GM12878 (cell line): ENCODE results near the gene LCN12. TPM values are rescaled to one million over a fixed set of nuclear protein-coding genes. Genes with fewer than 3 reads are reported as not detected.

Experiments
- ATAC-seq: fragments of 200-7000 bp; cut with Tn5 transposase; 3 replicates; pipeline ENCODE4 v1.9.1; 2020; ENCODE audit warnings: mild to moderate bottlenecking, moderate library complexity
- BruUV-seq: library from RNA; stranded (reverse); fragments of 400-500 nt; replicated peaks from 2 replicates; lab custom pipeline; 2021; lab: Mats Ljungman, UMichigan
- CTCF ChIA-PET: fragments of 300-600 bp; sonication (Branson Sonifier 250); formaldehyde crosslinking; extraction: SDS; loops from one replicate; lab custom pipeline; 2021; ENCODE audit warnings: inconsistent platforms; lab: Yijun Ruan, JAX
- POLR2A ChIA-PET: fragments of 350-600 bp; formaldehyde crosslinking; extraction: SDS; loops from one replicate; lab custom pipeline; 2021; ENCODE audit warnings: inconsistent platforms; lab: Charles Lee
- RAD21 ChIA-PET: fragments of 300-600 bp; sonication (Branson Sonifier 250); formaldehyde crosslinking; loops from one replicate; lab custom pipeline; 2023; ENCODE audit warnings: antibody characterized with exemption; ENCODE audit not compliant: unreplicated experiment; lab: Charles Lee
- SMC1A ChIA-PET: fragments of 300-600 bp; sonication (Branson Sonifier 250); formaldehyde crosslinking; loops from one replicate; lab custom pipeline; 2023; ENCODE audit not compliant: unreplicated experiment, uncharacterized antibody; lab: Charles Lee
- DNase-seq: peaks from one replicate; pipeline ENCODE4 v3.0.0-alpha.2; 2011; ENCODE audit warnings: low read depth, low spot score
- FAIRE-seq: peaks from 3 replicates; lab custom pipeline; 2011; peaks lifted over from hg19 to GRCh38; lab: Jason Lieb, UNC
- H2AFZ ChIP-seq: 2 replicates; pipeline ENCODE4 v1.6.0; 2011; ENCODE audit warnings: low read depth, low read length, control low read depth; ENCODE audit not compliant: control insufficient read depth
- H3K27ac ChIP-seq: 2 replicates; pipeline ENCODE4 v1.5.1; 2011; ENCODE audit warnings: control low read depth; ENCODE audit not compliant: control insufficient read depth, insufficient read depth
- H3K27me3 ChIP-seq, 2 experiments: replicated peaks in 1 of 2; 2 replicates each; pipeline versions ENCODE4 v1.6.0 to v1.6.1; 2011; ENCODE audit warnings: low read length in 1 of 2; ENCODE audit not compliant: control insufficient read depth in 2 of 2, insufficient read depth in 2 of 2
- H3K36me3 ChIP-seq, 2 experiments: 2 replicates each; pipeline ENCODE4 v1.5.1; 2011; ENCODE audit warnings: low read length in 1 of 2; ENCODE audit not compliant: control insufficient read depth in 2 of 2, insufficient read depth in 2 of 2
- H3K4me1 ChIP-seq: 2 replicates; pipeline ENCODE4 v1.6.1; 2011; ENCODE audit warnings: mild to moderate bottlenecking, low read length, moderate library complexity, mixed read lengths; ENCODE audit not compliant: control insufficient read depth, insufficient read depth
- H3K4me2 ChIP-seq: 2 replicates; pipeline ENCODE4 v1.6.0; 2011; ENCODE audit warnings: control low read depth; ENCODE audit not compliant: control insufficient read depth, insufficient read depth
- H3K4me3 ChIP-seq: fragments of 200-600 bp; sonication (generic); 2 replicates; pipeline ENCODE4 v1.5.1; 2016
- H3K79me2 ChIP-seq: 2 replicates; pipeline ENCODE4 v1.6.0; 2011; ENCODE audit warnings: low read length; ENCODE audit not compliant: control insufficient read depth, insufficient read depth
- H3K9ac ChIP-seq: 2 replicates; pipeline ENCODE4 v1.8.0; 2011; ENCODE audit warnings: low read length, control low read depth, mixed read lengths; ENCODE audit not compliant: control insufficient read depth, insufficient read depth
- H3K9me3 ChIP-seq: replicated peaks from 3 replicates; pipeline ENCODE4 v1.5.1; 2011; ENCODE audit warnings: mild to moderate bottlenecking, low read length; ENCODE audit not compliant: control insufficient read depth, insufficient read depth
- H4K20me1 ChIP-seq: 2 replicates; pipeline ENCODE4 v1.6.0; 2011; ENCODE audit not compliant: control insufficient read depth, insufficient read depth
- BACH1 ChIP-seq: fragments of 450-650 bp; IDR thresholded peaks from 2 replicates; pipeline ENCODE4 v1.6.1; 2017; ENCODE audit warnings: mild to moderate bottlenecking, borderline replicate concordance
- HDAC6 ChIP-seq: fragments of 200-600 bp; sonication (generic); IDR thresholded peaks from one replicate; pipeline ENCODE4 v1.8.0; 2017; ENCODE audit warnings: antibody characterized with exemption; ENCODE audit not compliant: unreplicated experiment
- KLF5 ChIP-seq: fragments of 450-650 bp; IDR thresholded peaks from 2 replicates; pipeline ENCODE4 v1.6.1; 2014; ENCODE audit warnings: mild to moderate bottlenecking; ENCODE audit not compliant: partially characterized antibody
- NBN ChIP-seq: fragments of 450-650 bp; IDR thresholded peaks from 2 replicates; pipeline ENCODE4 v1.6.1; 2016
- ZNF207 ChIP-seq: fragments of 450-650 bp; IDR thresholded peaks from 2 replicates; pipeline ENCODE4 v1.6.1; 2014; ENCODE audit warnings: antibody characterized with exemption, mild to moderate bottlenecking, borderline replicate concordance
- ZNF217 ChIP-seq: fragments of 450-650 bp; IDR thresholded peaks from 2 replicates; pipeline ENCODE4 v1.6.1; 2017; ENCODE audit warnings: antibody characterized with exemption, mild to moderate bottlenecking
- WGBS: methylation state at CpG from one replicate; pipeline ENCODE4 v1.1.6; 2016; ENCODE audit warnings: low lambda C conversion rate; ENCODE audit not compliant: insufficient replicate concordance, insufficient coverage; ENCODE audit errors: missing lambda C conversion rate; 5-methylcytosine and 5-hydroxymethylcytosine counted together
- in situ Hi-C: fragments of 300-500 bp; cut with MboI; formaldehyde crosslinking; loops from 9 replicates; pipeline ENCODE4 v1.14.3; 2018; ENCODE audit warnings: mixed read lengths
- intact Hi-C: fragments of 100-400 bp; cut with micrococcal nuclease; formaldehyde crosslinking; loops from one replicate; pipeline ENCODE4 v1.14.2; 2022; ENCODE audit not compliant: unreplicated experiment
- polyA plus RNA-seq, 11 experiments: library from polyadenylated mRNA; depleted of rRNA in 4 of 11; unstranded in 6 of 11; stranded (reverse) in 5 of 11; fragments of >200 nt; fragmentation: Nextera tagmentation in 4 of 11; fragmentation: Illumina TruSeq in 1 of 11; extraction: Ambion mirVana in 4 of 11; extraction: Trizol in 1 of 11; gene quantifications; 1 replicate in 1 of 11; 2 replicates in 10 of 11; pipeline versions ENCODE4 v1.2.1 to v1.2.3, GENCODE V29; 2011 to 2016; ENCODE audit warnings: inconsistent platforms in 2 of 11, missing spikeins in 2 of 11, low read depth in 1 of 11
- total RNA-seq, 4 experiments: library from RNA; depleted of rRNA in 3 of 4; stranded (reverse); fragments of >200 nt in 3 of 4; fragmentation: Illumina TruSeq in 1 of 4; extraction: Trizol in 1 of 4; gene quantifications; 2 replicates each; pipeline versions ENCODE4 v1.2.1 to v1.2.3, GENCODE V29; 2013 to 2021
- TF ChIP-seq, protein P1 (sequence below): IDR thresholded peaks from 2 replicates; pipeline ENCODE4 v1.6.1; 2012; ENCODE audit warnings: low read depth, low read length, improper control_type of control experiment

The LCN12 gene
- total and polyA plus RNA-seq, 10 of the 15 experiments (the other 5 are each of a cell fraction or from before 2014, with no cell fraction given): 0.06 to 0.64 (median 0.40) TPM; not detected in 3

DNA sequence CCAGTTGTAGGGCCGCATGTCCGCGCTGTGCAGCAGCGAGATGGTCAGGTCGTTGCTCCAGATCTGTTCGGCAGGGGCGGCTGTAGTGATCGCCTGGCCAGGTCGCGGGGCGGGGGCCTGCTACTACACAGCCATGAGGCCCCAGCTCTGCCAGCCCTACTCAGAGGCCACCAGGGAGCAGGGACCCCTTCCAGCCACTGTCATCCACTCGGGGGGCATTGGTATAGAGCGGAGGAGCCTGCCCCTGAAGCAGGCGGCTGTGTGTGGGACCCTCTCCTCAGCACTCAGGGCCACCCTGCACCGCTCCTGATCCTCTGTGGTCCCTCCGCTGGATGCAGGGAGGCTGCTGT lies 9.2 kb upstream of the LCN12 start:
- CTCF ChIA-PET: interaction anchor here (2.5 kb wide), 1 partner anchor 100 kb away, joined by 12 read pairs; the partner anchor contains the start of gene AJM1
- Histone ChIP-seq H3K27ac (no peak overlapping the region), H3K9ac (no peak overlapping the region), H3K4me2 (peak overlapping the region; percentile 81), H3K27me3 (no peaks in the 10 kb centered on the region), H3K4me1 (peaks cover 4% of the 10 kb centered on the region), H3K36me3 (peaks cover 2 to 26% of the 10 kb centered on the region in 2 experiments; a peak in 3 of 4 replicates), H2AFZ (no peak overlapping the region), H4K20me1 (no peaks in the 10 kb centered on the region), H3K79me2 (peaks cover 19% of the 10 kb centered on the region), H3K9me3 (no peaks in the 10 kb centered on the region), H3K4me3 (peak overlapping the region; percentile 98)
- ATAC-seq: no peak
- DNase-seq: no peak
- POLR2A ChIA-PET: interaction anchor here (2.5 kb wide), 1 partner anchor 57 kb away, joined by 6 read pairs; the partner anchor contains the start of gene TRAF2
- RAD21 ChIA-PET: no interaction called here
- SMC1A ChIA-PET: no interaction called here
- 95% methylated on average over 16 of the region's 16 CpGs for WGBS
- no TSS peak for BruUV-seq
- intact Hi-C loops (loop anchor here (5.0 to 10.0 kb wide), 2 partner anchors 91 to 148 kb away; partner anchors contain the start of genes CCDC183, MAMDC4 and TMEM141), in situ Hi-C loops (no loop called here)
- TF ChIP-seq, protein P1, sequence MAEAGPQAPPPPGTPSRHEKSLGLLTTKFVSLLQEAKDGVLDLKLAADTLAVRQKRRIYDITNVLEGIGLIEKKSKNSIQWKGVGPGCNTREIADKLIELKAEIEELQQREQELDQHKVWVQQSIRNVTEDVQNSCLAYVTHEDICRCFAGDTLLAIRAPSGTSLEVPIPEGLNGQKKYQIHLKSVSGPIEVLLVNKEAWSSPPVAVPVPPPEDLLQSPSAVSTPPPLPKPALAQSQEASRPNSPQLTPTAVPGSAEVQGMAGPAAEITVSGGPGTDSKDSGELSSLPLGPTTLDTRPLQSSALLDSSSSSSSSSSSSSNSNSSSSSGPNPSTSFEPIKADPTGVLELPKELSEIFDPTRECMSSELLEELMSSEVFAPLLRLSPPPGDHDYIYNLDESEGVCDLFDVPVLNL: no peak
- TF ChIP-seq KLF5 (no peak), BACH1 (no peak), ZNF217 (no peak), NBN (no peak), ZNF207 (no peak), HDAC6 (no peak)
- FAIRE-seq: no peak
